ENCODE results near the gene FNIP1.

FNIP1 gene

GRCh38 chr5:131654309-131654708, 142.5 kb downstream of the FNIP1 start:
- H3K4me3 ChIP-seq, result no peak overlapping the region
- H3K27me3 ChIP-seq, result no peaks in the 10 kb centered on the region
- peaks cover 18% of the 10 kb centered on the region for H3K9me3 ChIP-seq
- H3K27ac ChIP-seq, result no peak overlapping the region
- H3K36me3 ChIP-seq, result peaks cover 85% of the 10 kb centered on the region
- H3K4me1 ChIP-seq, result no peaks in the 10 kb centered on the region; the same call in 1 of the 2 replicates
- TF ChIP-seq Cebpa-rat (IDR thresholded peaks at IDR 0.05), result no peak
- H3K4me2 ChIP-seq, result no peak overlapping the region
- H3K9ac ChIP-seq, result no peak overlapping the region
- no peaks in the 10 kb centered on the region for H4K20me1 ChIP-seq

GRCh38 chr5:131649161-131649560, 147.7 kb downstream of the FNIP1 start:
- peaks cover 18% of the 10 kb centered on the region for H3K9me3 ChIP-seq
- H3K27ac ChIP-seq, result no peak overlapping the region
- H3K36me3 ChIP-seq, result peaks cover 54% of the 10 kb centered on the region
- H3K9ac ChIP-seq, result no peak overlapping the region
- TF ChIP-seq Cebpa-rat (IDR thresholded peaks at IDR 0.05), result no peak
- no peaks in the 10 kb centered on the region for H3K27me3 ChIP-seq
- H3K4me3 ChIP-seq, result no peak overlapping the region
- H4K20me1 ChIP-seq, result no peaks in the 10 kb centered on the region
- peak overlapping the region; percentile 28 for H3K4me2 ChIP-seq
- H3K4me1 ChIP-seq, result peaks cover 29% of the 10 kb centered on the region

- Histone ChIP-seq H3K27ac (peak overlapping the region; percentile 63), H4K20me1 (no peaks in the 10 kb centered on the region), H3K4me2 (peak overlapping the region; percentile 77), H3K27me3 (no peaks in the 10 kb centered on the region), H3K9me3 (peaks cover 16% of the 10 kb centered on the region), H3K36me3 (peaks cover 47% of the 10 kb centered on the region), H3K4me3 (no peak overlapping the region), H3K9ac (0 out of 2 replicates have a peak overlapping the region, but pooled peaks have one; percentile 56), H3K4me1 (peaks cover 29% of the 10 kb centered on the region)
- no peak for TF ChIP-seq Cebpa-rat (IDR thresholded peaks at IDR 0.05)
Measured at GRCh38 chr5:131647048-131647769, 149.6 kb downstream of the FNIP1 start.

GRCh38 chr5:131644822-131645221, 152.0 kb downstream of the FNIP1 start:
- H3K9me3 ChIP-seq, result no peaks in the 10 kb centered on the region
- no peaks in the 10 kb centered on the region for H4K20me1 ChIP-seq
- H3K4me2 ChIP-seq, result no peak overlapping the region
- no peaks in the 10 kb centered on the region for H3K27me3 ChIP-seq
- no peak overlapping the region for H3K9ac ChIP-seq
- peaks cover 42% of the 10 kb centered on the region for H3K4me1 ChIP-seq
- H3K4me3 ChIP-seq, result no peak overlapping the region
- no peak for TF ChIP-seq Cebpa-rat (IDR thresholded peaks at IDR 0.05)
- H3K27ac ChIP-seq, result no peak overlapping the region
- peaks cover 28% of the 10 kb centered on the region for H3K36me3 ChIP-seq

- peaks cover 46% of the 10 kb centered on the region for H3K4me1 ChIP-seq
- no peaks in the 10 kb centered on the region for H3K9me3 ChIP-seq
- no peaks in the 10 kb centered on the region for H4K20me1 ChIP-seq
- H3K4me3 ChIP-seq, result no peak overlapping the region
- no peak overlapping the region for H3K4me2 ChIP-seq
- no peak overlapping the region for H3K9ac ChIP-seq
- H3K27me3 ChIP-seq, result no peaks in the 10 kb centered on the region
- peaks cover 25% of the 10 kb centered on the region for H3K36me3 ChIP-seq
- TF ChIP-seq Cebpa-rat (IDR thresholded peaks at IDR 0.05), result no peak
- no peak overlapping the region for H3K27ac ChIP-seq
Measured at GRCh38 chr5:131644370-131644769, 152.4 kb downstream of the FNIP1 start.

- Histone ChIP-seq H3K27ac (no peak overlapping the region), H3K4me3 (no peak overlapping the region), H3K9me3 (no peaks in the 10 kb centered on the region), H3K4me2 (no peak overlapping the region), H3K4me1 (peaks cover 40% of the 10 kb centered on the region), H3K27me3 (no peaks in the 10 kb centered on the region), H3K9ac (no peak overlapping the region), H4K20me1 (no peaks in the 10 kb centered on the region), H3K36me3 (peaks cover 25% of the 10 kb centered on the region)
- no peak for TF ChIP-seq Cebpa-rat (IDR thresholded peaks at IDR 0.05)
Measured at GRCh38 chr5:131641494-131641893, 155.3 kb downstream of the FNIP1 start.

- TF ChIP-seq Cebpa-rat (IDR thresholded peaks at IDR 0.05), result no peak
- Histone ChIP-seq H4K20me1 (no peaks in the 10 kb centered on the region), H3K27ac (0 out of 2 replicates have a peak overlapping the region, but pooled peaks have one; percentile 47), H3K4me2 (peak overlapping the region; percentile 46), H3K9me3 (no peaks in the 10 kb centered on the region), H3K4me3 (no peak overlapping the region), H3K9ac (no peak overlapping the region), H3K36me3 (peaks cover 23% of the 10 kb centered on the region), H3K4me1 (peaks cover 44% of the 10 kb centered on the region), H3K27me3 (no peaks in the 10 kb centered on the region)
Measured at GRCh38 chr5:131640043-131640856, 156.6 kb downstream of the FNIP1 start.

- Histone ChIP-seq H3K36me3 (0 out of 2 replicates have a peak, but pooled peaks cover 13% of the 10 kb centered on the region), H3K4me3 (no peak overlapping the region), H3K4me1 (peaks cover 44% of the 10 kb centered on the region), H4K20me1 (0 out of 2 replicates have a peak, but pooled peaks cover 6% of the 10 kb centered on the region), H3K27ac (no peak overlapping the region), H3K9me3 (no peaks in the 10 kb centered on the region), H3K27me3 (no peaks in the 10 kb centered on the region), H3K9ac (no peak overlapping the region), H3K4me2 (no peak overlapping the region)
- TF ChIP-seq Cebpa-rat (IDR thresholded peaks at IDR 0.05), result no peak
Measured at GRCh38 chr5:131639148-131639547, 157.7 kb downstream of the FNIP1 start.

- peak overlapping the region; percentile 89 for H3K4me2 ChIP-seq
- peaks cover 57% of the 10 kb centered on the region for H3K4me1 ChIP-seq
- H4K20me1 ChIP-seq, result peaks cover 21% of the 10 kb centered on the region
- no peaks in the 10 kb centered on the region for H3K27me3 ChIP-seq
- H3K9me3 ChIP-seq, result no peaks in the 10 kb centered on the region
- 0 out of 2 replicates have a peak, but pooled peaks cover 6% of the 10 kb centered on the region for H3K36me3 ChIP-seq
- peak overlapping the region; percentile 98 for H3K27ac ChIP-seq
- no peak overlapping the region for H3K9ac ChIP-seq
- H3K4me3 ChIP-seq, result no peak overlapping the region
- no peak for TF ChIP-seq Cebpa-rat (IDR thresholded peaks at IDR 0.05)
Measured at GRCh38 chr5:131637694-131638093, 159.1 kb downstream of the FNIP1 start.

All from BLaER1 (cell line).